Cerebellar nuclear complex (tissue), 1 donor: Measurements from ENCODE around the gene KHDC1.
"Not testable (repeated sequence)": the region's sequence is repeated elsewhere in the genome, so short reads cannot be mapped to it uniquely, and the experiment has no call there.

Experiments used
- DNase-seq, 2 experiments: peaks; one replicate each; lab custom pipeline; 2025; lab: John Stamatoyannopoulos, UW

The KHDC1 gene

DNA sequence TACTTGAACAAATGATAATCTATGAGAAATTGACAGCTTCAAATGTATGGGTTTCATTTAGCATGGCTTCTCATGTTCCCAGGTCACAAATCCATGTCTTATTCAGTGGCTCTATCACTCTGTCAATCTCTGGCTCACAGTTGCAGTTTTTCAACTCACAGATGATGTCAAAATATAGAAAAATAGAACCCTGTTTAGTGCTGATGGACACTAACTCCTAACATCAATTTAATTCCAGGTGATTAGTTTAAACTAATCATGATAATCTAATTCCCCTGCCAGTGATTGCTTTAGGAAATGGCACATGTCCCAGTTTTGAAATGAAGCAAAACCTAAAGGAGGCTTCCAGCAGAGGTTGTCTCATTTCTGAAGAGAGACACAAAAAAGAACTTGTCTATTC is 13.0 kb downstream of the KHDC1 start:
- DNase-seq = no peak

GRCh38 chr6:73248192-73248903 is 14.6 kb downstream of the KHDC1 start:
- no peak for DNase-seq

- DNase-seq = no peak
Observed at GRCh38 chr6:73242001-73242400, 21.0 kb downstream of the KHDC1 start.

- no peak for DNase-seq
Observed at GRCh38 chr6:73240730-73241129, 22.3 kb downstream of the KHDC1 start.

- no peak for DNase-seq
Observed at GRCh38 chr6:73236144-73236750, 26.7 kb downstream of the KHDC1 start.

GRCh38 chr6:73234733-73235132 is 28.3 kb downstream of the KHDC1 start:
- no peak for DNase-seq

GRCh38 chr6:73233971-73234370 is 29.0 kb downstream of the KHDC1 start:
- not testable (repeated sequence) for DNase-seq

DNA sequence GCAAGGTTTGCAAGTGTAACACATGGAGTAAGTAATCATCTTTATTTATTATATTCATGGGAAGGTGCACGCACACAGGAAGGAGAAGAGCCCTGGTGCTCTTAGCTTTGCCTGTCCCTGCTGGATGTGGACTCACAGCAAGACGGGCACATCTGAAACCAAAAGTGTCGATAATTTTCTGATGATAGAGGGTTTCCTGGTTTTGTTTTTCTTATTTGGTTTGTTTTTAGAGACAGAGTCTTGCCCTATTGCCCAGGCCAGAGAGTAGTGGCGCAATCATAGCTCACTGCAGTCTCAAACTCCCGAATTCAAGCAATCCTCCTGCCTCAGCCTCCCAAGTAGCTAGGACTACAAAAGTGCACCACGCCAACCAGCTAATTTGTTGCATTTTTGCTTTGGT is 29.9 kb downstream of the KHDC1 start:
- DNase-seq = no peak

DNA sequence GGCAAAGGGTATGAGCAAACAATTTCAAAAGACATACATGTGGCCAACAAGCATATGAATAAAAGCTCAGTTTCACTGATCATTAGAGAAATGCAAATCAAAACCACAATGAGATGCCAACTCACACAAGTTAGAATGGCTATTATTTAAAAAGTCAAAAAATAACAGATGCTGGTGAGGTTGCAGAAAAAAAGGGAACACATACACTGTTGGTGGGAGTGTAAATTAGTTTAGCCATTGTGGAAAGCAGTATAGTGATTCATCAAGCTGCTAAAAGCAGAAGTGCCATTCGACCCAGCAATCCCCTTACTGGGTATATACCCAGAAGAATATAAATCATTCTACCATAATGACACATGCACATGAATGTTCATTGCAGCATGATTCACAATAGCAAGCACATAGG is 31.0 kb downstream of the KHDC1 start:
- no peak for DNase-seq

DNA sequence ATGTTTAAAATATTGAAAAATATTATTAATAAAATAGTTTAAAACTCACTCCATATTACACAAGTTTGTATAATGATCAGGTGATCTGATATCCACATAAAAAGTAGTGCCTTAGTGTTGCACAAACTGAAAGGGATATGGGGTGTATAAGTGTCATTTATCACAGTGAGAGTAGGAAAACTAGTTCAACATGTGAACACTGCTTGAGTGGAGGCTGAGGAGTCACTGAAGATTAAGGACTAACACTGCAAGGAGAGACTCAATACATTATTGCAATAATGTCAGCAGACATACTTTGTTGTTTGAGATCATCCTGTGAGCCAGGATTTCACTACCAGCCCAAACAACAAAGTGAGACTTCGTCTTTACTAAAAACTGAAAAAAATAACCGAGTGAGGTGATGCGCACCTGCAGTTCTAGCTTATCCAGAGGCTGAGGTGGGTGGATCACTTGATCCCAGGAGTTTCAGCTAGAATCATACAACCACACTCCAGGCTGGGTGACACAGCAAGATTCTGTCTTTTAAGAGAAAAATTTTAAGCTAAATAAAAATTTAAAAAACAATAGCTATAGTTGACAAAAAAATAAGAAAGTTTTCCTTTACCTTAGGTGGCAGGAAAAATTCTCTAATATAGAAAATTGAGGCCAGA is 35.3 kb downstream of the KHDC1 start:
- no peak for DNase-seq

GRCh38 chr6:73225396-73225795 is 37.6 kb downstream of the KHDC1 start, which contains the start of gene KHDC1L:
KHDC1L (minus strand) TSS chr6:73225496; CDS start chr6:73225408, 88 bp downstream.
- no peak for DNase-seq

DNA sequence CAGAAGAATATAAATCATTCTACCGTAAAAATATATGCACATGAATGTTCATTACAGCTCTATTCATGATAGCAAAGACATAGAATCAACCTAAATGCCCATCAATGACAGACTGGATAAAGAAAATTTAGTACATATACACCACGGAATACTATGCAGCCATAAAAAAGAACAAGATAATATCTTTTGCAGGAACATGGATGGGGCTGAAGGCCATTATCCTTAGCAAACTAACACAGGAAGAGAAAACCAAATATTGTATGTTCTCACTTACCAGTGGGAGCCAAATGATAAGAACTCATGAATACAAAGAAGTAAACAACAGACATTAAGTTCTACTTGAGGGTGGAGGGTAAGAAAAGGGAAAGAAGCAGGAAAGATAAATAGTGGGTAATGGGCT is 46.1 kb downstream of the KHDC1 start:
- no peak for DNase-seq

GRCh38 chr6:73209117-73209516 is 53.9 kb downstream of the KHDC1 start:
- DNase-seq = no peak

DNA sequence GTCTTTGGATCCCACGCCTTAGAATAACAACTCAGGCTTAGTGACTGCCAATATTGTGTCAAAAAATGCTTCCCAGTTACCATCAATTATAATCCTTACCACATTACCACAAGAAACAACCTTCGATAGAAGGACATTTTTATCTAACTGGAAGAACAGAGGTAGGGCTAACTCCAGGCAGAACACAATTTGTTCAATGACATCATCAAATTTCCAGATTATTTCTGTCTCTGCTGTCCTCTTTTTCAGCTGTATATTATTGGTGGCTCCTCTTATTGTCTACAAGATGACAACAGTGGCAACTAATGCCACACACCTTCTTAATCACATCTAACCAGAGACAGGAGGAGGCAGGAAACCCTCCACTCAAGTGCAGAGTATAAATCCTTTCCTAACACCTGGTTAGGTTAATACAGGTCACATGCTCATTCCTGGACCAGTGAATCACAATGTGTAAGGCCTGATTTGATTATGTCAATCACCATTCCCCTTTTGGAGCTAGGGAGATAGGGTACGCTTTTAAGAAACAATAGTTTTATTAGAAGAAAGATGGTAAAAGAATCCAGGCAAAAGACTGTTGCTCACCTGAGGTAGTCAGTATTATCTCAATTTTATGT is 55.7 kb downstream of the KHDC1 start:
- no peak for DNase-seq

DNA sequence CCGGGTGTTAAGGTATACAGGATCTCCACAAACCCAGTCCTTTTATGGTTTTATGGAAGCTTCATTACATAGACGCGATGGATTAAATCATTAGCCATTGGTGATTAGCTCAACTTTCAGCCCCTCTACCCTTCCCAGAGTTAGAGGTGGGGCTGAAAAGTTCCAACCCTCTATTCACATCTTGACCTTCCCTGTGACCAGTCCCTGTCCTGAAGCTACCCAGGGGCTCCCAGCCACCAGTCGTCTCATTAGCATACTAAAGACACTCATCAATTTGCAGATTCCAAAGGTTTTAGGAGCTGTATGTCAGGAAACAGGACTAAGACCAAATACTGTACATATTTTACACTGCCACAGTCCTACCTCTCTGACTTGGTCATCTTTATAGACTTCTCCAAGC is 58.7 kb downstream of the KHDC1 start:
- no peak for DNase-seq

DNA sequence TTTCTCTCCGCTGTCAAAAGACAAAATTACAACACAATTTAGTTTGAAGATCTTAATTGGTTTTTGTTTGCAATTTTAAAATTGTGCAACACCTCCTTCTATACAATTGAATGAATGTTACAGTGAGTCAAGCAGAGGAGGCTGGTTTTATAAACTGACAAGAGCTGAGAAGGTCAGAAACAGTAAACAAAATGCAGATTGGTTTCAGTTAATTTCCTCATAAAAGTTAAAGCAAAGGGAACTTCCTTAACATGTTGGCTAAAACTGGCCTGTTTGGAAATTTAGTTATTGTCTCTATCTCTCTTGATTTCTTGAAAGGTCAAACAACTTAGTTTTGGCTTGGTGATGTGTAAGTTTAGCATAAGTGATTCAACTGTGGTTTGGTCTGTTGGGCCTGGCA is 59.9 kb downstream of the KHDC1 start:
- DNase-seq = no peak

GRCh38 chr6:73200735-73201134 is 62.3 kb downstream of the KHDC1 start:
- DNase-seq = no peak

GRCh38 chr6:73200247-73200646 is 62.7 kb downstream of the KHDC1 start:
- no peak for DNase-seq

- no peak for DNase-seq
Observed at GRCh38 chr6:73194744-73195143, 68.3 kb downstream of the KHDC1 start.

DNA sequence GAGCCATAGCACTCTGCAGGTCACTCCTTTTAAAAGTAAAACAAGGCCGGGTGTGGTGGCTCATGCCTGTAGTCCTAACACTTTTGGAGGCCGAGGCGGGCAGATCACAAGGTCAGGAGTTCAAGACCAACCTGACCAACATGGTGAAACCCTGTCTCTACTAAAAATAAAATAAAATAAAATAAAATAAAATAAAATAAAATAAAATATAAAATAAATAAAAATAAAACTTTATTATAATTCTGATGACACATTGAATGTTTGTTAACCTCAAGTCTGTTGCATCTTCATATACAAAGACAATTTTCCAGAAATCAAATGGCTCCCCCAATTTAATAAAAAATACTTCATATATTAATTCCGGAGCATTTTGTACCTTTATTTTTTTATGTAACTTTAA is 69.7 kb downstream of the KHDC1 start:
- DNase-seq = not testable (repeated sequence)
